GM15510 (cell line): ENCODE results near the gene RBL2.
A peak's percentile ranks its signal among the peaks of the same experiment; 100 is the strongest.

Source experiments
- POLR2A ChIP-seq: IDR thresholded peaks from 3 replicates; pipeline ENCODE4 v1.6.1; 2011; ENCODE audit warnings: borderline replicate concordance; ENCODE audit not compliant: insufficient read length; ENCODE audit errors: extremely low read depth

The RBL2 gene

GRCh38 chr16:53434377-53435065 is at the start of gene RBL2:
RBL2 (plus strand) TSS chr16:53434471; CDS start chr16:53434557, 86 bp downstream.
- TF ChIP-seq POLR2A, result peak; percentile 54

- TF ChIP-seq POLR2A, result no peak
These were observed 29.3 kb upstream of the RBL2 start for GRCh38 chr16:53404959-53405358.

DNA sequence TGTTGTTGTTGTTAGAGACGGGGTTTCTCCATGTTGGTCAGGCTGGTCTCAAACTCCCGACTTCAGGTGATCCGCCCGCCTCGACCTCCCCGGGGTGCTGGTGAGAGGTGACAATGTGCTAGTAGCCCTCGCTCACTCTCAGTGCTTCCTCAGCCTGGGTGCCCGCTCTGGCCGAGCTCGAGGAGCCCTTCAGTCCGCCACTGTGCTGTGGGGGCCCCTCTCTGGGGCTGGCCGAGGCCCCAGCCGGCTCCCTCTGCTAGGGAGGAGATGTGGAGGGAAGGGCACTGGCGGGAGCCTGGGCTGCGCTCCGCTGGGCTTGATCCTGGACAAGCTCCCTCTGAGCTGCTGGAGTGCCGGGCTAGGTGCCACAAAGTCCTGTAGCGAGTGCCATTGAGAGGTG is 21.7 kb upstream of the RBL2 start:
- no peak for TF ChIP-seq POLR2A

DNA sequence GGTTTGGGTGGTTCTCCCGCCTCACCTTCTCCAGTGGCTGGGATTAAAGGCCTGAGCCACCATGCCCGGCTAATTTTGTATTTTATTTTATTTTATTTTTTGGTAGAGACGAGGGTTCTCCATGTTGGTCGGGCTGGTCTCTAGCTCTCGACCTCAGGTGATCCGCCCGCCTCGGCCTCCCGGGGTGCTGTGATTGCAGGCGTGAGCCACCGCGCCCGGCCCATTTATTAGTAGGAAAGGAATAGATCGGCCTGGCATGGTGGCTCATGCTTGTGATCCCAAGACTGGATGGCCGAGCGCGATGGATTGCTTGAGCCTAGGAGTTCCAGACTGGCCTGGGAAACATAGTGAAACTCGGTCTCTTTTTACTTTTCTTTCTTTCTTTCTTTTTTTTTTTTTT is 20.4 kb upstream of the RBL2 start:
- TF ChIP-seq POLR2A, result no peak

GRCh38 chr16:53414381-53414780 is 19.9 kb upstream of the RBL2 start:
- no peak for TF ChIP-seq POLR2A

- no peak for TF ChIP-seq POLR2A
These were observed 18.8 kb upstream of the RBL2 start for GRCh38 chr16:53415504-53415903.

GRCh38 chr16:53417011-53417410 is 17.3 kb upstream of the RBL2 start:
- TF ChIP-seq POLR2A, result no peak

- no peak for TF ChIP-seq POLR2A
These were observed 16.3 kb upstream of the RBL2 start for GRCh38 chr16:53417976-53418375.

- TF ChIP-seq POLR2A, result no peak
These were observed 13.0 kb upstream of the RBL2 start for GRCh38 chr16:53421248-53421647.

GRCh38 chr16:53428681-53429080 is 5.6 kb upstream of the RBL2 start:
- TF ChIP-seq POLR2A, result no peak

DNA sequence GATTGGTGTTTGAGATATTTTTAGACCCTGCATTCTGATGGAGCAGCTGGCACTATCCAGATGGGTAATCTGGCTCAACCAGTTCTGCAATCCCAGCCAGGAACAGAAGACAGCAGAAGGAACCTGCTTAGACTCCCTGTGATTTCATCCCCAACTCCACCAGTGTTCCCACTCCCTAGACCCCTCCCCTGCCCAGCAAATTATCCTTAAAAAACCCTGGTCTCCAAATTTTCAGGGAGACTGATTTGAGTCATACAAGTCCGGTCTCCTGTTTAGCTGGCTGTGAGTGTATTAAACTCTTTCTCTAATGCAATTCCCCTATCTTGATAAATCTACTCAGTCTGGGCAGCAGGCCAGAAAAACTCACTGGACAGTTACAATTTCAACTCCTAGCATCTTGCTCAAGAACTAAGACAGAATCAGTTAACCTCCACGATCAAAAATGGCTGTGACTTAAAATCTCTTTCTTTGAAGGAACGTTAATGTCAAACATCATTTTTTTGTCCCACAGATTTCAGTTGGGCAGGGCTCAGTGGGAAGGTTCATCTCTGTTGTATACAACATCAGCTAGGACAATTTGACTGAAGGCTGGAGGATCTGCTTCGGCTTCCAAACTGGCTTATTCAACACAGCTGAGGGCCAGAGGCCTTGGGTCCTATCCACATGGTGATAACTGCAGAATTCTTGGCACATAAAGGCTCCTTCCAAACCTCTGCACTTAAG is 4.9 kb upstream of the RBL2 start:
- TF ChIP-seq POLR2A, result no peak

GRCh38 chr16:53430363-53430762 is 3.9 kb upstream of the RBL2 start:
- TF ChIP-seq POLR2A, result no peak

DNA sequence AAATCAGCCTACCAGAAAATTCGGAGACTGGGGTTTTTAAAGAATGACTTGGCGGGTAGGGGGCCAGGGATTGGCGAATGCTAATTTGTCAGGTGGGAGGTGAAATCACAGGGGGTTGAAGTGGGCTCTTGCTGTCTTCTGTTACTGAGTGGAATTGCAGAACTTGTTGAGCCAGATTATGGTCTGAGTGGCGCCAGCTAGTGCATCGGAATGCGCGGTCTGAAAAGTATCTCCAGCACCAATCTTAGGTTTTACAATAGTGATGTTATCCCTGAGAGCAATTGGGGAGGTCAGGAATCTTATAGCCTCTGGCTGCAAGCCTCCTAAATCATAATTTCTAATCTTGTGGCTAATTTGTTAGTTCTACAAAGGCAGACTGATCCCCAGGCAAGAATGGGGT is 762 bp upstream of the RBL2 start:
- no peak for TF ChIP-seq POLR2A

- no peak for TF ChIP-seq POLR2A
These were observed 318 bp upstream of the RBL2 start for GRCh38 chr16:53433930-53434376.

DNA sequence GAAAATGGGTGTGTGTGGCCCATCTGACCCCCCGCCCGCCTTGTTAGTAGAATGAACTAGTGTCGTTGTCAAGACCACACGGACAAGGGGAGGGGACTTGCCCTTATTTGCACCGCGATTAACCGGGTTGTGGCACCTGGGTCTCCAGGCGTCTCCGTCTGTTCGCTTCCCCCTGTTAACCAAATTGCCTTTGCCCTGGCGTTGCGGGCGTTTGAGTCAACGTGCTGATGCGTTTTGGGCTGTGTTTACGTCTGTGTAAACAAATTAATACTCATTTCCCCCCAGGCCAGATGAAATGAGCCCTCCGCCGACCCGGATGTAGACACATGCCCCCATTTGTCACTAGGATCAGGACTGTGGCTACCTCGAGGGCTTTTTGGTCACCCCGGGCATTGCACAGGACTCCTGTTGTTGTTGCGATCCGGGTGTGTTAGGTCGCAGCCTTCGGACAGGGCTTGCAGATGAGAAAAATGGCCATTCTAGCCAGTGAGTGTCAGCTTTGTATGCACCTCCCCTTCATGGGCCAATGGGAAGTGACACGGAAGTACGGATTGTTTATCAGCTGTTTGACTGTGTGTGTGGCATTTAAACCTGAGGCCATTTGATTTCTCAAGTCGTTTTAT is 906 bp downstream of the RBL2 start:
- TF ChIP-seq POLR2A, result peak; percentile 47

- TF ChIP-seq POLR2A, result no peak
These were observed 5.9 kb downstream of the RBL2 start for GRCh38 chr16:53440125-53440524.
